T follicular helper cell (primary cell): ENCODE measurements around the gene FTH1.

Source experiments
- DNase-seq: peaks from one replicate; pipeline ENCODE4 v3.0.0-alpha.2; 2020; ENCODE audit warnings: low read depth

FTH1 gene

DNA sequence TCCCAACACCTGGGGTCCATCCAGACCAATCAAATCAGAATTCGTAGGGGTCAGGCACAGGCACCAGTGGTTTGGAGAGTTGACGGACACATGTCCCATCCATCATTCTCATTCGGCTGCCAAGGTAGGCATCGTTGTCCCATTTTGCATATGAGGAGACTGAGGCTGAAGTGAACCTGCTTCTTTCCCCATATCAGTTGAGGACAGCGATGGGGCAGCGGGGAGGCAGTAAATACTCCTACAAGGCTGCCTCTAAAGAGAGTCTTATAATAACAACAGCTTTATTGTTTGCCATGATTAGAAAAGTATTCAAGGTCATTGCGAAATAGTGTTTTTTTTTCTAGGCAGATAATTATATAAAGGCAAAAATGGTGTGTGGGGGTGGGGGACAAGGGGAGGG lies 18.9 kb downstream of the FTH1 start:
- DNase-seq, result no peak

DNA sequence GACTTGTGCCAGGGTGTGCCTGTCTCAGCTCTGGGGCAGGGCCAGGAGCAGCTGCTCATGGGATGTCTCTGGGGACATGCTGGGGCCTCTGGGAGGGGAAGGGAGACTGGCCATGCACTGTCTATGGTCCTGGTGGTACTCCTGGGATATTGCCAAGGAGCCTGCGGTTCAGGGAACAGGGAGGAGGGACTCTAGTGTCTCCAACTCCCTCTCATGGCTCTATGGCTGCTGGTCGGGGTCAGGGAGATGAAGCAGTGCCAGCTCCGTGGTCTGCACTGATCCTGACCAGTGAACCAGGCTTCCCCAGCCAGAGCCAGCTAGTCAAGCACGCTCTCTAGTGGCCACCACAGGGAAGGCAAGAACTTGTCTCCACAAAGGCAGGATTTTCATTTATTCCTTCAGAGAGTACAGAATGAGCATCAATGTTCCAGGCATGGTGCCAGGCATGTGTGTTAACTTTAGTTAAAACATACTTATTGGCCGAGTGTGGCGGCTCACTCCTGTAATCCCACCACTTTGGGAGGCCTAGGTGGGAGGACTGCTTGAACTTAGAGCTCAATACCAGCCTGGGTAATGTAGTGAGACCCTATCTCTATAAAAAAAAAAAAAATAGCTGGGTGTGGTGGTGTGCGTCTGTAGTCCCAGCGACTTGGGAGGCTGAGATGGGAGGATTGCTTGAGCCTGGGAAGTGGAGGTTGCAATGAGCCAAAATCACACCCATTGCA lies 19.8 kb downstream of the FTH1 start:
- peak; percentile 43 for DNase-seq

DNA sequence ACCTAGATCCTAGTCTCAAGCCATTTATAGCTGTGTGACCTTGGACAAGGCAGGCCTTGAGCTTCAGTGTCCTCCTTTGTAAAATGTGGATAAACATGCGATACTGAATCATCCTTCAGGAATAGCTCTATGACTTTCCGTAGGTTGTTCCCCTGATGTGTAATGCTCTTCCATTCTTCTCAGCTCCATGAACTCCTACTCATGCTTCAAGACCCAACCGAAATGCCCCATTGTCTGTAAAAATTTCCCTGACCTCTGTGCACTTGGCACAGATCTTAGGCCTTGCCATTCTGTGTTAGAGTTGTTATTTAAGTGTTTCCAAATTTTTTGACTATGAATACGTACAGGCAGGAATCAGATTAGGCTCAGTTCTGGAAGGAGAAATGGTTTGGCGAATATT lies 20.5 kb downstream of the FTH1 start:
- no peak for DNase-seq

DNA sequence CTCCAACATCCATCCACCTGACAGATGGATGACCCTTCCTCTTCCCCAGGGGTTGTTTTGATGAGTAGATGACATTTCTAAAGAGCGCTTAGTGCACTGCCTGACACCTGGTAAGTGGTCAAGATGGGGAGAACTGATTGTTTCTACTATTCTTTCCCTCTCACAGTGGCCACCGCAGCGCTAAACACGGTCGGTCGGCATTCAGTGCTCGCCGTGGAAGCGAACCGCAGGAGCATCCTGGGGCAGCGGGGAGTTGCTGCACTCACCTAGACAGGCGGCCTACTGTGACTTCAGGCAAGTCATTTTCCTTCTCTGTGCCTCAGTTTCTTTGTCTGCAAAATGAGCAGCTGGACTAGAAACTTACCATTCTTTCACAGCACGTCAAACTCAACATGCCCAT lies 22.2 kb downstream of the FTH1 start:
- DNase-seq, result no peak

DNA sequence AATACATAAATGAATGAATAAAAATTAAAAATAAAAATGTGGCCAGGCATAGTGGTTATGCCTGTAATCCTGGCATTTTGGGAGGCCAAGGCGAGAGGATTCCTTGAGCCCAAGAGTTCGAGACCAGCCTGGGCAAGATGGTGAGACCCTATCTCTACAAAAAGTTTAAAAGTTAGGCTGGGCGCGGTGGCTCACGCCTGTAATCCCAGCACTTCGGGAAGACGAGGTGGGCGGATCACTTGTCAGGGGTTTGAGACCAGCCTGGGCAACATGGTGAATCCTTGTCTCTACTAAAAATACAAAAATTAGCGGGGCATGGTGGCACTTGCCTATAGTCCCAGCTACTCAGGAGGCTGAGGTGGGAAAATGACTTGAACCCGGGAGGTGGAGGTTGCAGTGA lies 27.0 kb downstream of the FTH1 start:
- no peak for DNase-seq

DNA sequence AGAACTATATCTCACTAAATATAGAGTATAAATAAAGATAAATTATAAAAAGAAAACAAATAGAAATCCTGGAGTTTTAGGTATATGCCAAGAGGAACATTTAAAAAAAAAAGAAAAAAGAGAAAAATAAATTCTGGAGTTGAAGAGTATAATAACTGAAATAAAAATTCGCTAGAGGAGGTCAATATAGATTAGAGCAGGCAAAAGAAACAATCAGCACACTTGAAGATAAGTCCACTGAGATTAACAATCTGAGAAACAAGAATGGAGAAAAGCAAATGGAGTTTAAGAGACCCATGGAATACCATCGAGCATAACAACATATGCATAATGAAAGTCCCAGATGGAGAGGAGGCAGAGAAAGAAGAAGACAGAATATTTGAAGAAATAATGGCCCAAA lies 31.6 kb downstream of the FTH1 start:
- no peak for DNase-seq

DNA sequence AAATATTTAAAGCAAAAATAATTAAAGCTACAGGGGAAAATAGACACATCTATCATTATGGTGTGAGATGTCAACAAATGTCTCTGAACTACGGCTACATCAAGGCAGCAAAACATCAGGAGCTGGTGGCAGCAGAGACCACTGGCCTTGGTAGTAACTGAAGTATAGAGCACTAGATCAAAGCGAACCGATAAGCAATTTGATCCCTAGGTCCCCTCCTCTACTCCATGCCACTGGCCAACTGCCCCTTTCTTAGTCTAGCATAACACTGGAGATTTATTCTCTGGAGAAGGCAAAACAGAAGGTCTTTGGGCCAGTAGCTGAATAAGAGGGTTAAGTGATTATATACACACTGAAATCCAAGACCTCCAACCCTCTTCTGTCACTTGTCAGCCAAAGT lies 36.5 kb downstream of the FTH1 start:
- DNase-seq, result no peak

DNA sequence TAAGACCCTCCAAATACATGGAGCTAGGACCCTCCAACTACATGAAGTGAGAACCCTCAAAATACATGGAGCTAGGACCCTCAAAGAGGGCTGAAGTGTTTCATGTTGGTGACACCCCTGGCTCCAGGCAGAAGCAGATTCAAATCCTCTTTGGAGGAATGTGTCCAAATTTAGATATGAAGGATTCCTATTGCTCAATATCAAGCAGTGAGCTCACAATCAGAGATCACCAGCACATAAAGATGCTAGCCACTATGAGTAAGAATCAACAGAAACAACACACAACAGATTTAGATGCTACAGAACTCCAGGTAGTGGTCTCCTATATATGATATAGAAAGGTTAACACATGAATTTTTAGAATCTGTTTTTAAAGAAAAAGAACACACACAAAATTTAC lies 38.8 kb downstream of the FTH1 start:
- DNase-seq, result no peak

DNA sequence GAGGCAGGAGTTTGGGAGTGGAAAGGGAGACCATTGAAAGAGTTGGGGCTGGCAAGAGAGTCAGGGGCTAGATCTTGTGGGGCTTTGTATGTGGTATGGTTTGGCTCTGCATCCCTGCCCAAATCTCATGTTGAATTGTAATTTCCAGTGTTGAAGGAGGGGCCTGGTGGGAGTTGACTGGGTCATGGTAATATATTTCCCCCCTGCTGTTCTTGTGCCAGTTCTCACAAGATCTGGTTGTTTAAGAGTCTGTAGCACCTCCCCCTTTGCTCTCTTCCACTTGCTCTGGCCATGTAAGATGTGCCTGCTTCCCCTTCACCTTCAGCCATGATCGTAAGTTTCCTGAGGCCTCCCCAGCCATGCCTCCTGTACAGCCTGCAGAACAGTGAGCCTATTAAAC lies 39.9 kb downstream of the FTH1 start:
- DNase-seq, result no peak

DNA sequence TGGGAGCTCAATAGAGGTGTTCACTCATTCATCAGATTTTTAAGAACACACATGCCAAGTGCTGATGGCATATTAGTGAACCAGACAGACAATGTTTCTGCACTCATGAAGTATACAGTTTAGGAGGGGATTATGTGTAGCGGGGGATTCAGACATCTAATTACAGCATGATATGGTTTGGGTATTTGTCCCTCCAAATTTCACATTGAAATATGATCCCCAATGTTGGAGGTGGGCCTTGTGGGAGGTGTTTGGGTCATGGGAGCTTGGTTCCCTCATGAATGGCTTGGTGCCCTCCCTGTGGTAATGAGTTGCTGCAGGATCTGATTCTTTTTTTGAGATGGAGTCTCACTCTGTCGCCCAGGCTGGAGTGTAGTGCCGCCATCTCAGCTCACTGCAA lies 41.2 kb downstream of the FTH1 start:
- no peak for DNase-seq

DNA sequence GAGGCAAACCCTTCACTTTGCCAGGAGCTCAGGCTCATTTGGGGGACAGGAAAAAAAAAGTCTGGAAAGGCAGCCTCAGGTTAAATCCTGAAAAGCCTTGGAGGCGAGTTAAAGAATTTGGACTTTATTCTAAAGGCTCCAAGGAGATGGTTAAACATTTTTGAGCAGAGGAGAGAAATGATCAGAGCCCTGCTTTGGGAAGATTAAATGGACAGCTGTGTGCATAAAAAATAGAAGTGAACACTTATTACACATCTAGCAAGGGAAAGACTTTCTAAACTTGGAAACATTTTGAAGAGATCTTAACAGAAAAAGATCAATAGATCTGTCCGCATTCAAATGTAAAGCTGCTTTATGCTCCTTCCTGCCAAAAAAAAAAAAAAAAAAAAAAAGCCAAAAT lies 41.7 kb downstream of the FTH1 start:
- DNase-seq, result no peak

DNA sequence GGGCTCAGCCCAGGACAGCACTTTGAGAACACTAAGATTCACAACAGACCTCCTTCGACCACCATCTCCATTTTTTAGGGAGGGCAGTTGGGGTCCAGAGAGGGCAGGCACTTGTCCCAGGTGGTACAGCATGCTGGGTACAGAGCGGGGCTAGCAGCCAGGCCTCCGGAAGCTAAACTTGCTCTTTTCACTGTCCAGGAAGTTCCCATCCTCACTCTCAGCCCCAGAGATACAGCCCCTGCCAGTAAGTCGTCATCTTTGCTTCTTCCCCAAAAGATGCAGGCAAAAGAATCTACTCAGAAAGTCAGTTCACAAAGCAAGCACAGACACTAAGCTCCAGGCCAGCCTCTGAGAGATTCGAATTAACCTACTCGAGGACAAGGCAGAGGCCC lies 43.4 kb downstream of the FTH1 start:
- DNase-seq, result no peak

DNA sequence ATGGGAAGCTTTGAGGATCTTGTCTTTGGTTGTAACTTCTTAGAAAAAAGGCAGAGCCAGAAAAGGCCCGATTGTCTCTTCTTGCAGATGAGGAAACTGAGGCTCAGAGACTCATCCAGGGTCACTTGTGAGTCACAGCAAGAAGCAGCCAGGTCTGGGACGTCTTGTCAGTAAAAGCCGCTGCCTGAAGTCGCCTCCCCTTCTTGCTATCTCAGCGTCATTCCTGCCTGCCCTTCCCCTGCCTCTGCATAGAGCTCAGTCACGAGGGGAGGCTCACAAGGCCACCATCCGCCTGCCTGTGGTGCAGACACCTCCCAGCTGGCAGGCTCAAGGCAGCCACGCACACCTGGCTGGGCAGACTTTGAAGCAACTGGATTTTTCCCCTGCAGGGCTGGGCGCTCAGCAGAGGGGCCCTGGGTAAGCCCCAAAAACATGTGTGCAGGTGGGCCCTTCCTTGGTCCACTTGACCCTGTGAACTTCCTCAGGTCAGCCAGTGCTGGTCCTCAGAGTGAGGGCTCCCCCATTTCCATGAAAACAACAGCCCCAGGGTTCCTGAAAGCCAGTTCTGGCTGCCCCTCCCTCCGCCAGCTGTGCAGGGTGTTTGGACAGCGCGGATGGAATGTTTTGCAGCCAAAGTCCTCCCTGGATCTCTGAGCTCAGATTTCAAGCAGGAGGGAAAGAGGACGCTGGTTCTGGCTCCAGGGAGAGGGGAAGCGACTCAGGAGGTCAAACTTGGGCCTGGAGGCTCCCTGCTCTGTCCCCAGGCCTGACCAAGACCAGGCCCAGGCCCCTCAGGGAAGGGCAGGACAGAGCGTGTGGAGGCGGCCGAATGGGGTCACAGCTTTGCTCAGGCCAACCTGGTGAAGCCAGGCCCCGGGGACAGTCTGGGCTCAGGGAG lies 44.0 kb downstream of the FTH1 start:
- DNase-seq, result no peak

DNA sequence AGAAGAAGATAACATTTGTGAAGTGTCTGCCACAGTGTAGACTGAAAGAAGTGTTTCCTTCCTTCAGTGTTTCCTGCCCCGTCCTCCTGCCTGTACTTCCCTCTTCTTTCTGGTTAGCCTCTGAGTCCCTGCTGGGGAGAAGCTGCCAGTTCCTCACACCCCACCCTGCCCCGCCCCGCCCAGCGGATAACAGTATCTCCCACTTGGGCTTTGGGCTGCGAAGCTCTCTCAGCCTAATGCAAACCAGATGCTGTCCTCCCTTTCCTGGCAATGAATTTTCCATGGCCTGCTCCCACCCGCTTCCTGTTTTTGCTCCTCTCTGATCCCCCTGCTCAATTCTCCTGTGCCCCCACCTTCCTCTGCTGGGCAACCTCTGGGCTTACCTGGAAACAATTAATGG lies 44.9 kb downstream of the FTH1 start:
- DNase-seq, result no peak

DNA sequence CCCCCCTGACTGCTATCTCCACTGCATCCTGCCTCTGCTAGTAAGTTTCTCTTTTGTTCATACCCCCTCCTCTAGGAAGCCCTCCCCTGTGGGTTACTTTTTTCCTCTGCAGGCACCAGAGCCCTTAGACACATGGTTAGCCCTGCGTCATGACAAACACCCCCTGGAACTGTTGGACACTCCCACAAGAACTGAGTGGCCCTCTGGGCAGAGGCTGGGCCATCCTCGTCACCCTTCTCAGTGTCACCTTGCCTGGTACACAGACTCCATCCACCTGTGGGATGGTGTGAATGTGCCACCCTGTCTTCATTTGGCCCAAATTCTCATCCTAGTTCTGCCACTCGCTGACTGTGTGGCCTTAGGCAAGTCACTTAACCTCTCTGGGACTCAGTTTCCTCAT lies 46.0 kb downstream of the FTH1 start:
- DNase-seq, result no peak

DNA sequence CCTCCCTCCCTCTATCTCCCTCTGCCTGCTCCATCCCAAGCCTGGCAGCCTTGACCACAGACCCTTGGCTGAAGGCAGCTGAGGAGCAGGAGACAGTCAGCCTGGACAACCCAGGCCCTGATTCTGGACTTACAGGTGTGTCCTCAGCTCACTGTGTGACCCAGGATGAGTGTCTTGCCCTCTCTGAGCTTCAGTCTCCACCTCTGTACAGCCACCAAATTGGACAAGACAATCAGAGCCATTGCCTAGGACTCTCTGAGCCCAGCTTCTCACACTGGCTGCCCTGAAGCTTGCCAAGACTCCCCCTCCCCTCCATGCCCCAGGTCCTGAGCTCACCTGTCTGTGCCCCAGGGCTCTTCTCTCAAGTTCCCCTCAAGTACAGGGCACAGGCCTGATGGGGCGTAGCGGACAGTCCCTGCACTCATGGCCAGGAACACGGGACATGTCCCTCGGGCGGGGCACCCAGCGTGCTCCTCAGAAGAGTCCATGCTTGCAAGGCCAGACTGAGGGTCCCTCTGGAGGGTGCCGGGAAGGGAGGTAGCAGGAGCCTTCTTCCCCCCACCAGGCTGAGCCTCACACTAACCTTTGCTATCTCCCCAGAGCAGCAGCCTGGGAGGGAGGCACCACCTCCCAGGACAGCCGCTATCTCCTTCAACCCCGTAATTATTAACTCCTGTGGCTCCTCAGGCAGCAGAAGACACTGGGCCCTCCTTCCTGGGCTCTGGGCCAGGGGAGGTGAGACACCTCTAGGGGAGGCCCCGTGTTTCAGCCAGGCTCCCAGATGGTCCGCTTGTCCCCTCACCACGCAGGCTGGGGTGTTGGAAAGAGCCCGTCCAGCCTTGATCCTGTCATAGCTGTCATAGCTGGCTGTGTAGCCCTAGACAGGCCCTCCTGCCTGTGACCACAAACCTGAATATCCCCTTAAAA lies 47.5 kb downstream of the FTH1 start:
- no peak for DNase-seq

DNA sequence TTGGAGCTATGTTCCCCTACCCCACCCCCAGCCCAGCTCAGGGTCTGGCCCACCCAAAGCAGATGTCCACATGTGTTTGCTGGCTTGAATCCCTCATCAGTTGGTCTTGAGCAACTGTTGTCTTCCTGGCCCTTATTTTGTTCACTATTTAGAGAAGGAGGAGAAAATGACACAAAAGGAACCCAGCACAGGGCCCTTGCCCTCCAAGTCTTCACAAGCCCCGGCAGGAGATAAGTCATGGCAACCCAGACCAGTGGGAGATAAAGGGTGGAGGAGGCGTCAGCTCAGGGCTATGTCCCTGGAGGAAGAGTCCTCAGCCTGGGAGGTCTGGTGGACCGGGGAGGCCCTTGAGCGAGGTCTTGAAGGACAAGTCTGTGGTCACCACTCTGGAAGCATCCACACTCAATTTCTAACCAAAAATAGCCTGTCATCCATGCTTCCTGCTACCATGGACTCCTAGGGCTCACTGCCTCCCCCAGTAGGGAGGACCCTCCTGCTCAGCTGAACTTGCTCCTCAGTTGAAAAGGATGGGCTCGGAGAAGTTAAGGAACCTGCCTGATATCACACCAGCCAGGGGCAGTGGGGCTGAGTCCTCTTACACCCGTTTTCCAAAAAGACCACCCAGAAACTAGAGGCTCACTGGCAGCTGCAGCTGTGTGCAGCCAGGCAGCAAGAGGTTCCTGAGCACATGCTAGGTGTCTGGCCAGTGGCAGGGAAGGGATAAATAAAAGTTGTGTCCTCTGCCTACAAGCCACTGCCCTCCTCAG lies 48.3 kb downstream of the FTH1 start:
- DNase-seq, result no peak

DNA sequence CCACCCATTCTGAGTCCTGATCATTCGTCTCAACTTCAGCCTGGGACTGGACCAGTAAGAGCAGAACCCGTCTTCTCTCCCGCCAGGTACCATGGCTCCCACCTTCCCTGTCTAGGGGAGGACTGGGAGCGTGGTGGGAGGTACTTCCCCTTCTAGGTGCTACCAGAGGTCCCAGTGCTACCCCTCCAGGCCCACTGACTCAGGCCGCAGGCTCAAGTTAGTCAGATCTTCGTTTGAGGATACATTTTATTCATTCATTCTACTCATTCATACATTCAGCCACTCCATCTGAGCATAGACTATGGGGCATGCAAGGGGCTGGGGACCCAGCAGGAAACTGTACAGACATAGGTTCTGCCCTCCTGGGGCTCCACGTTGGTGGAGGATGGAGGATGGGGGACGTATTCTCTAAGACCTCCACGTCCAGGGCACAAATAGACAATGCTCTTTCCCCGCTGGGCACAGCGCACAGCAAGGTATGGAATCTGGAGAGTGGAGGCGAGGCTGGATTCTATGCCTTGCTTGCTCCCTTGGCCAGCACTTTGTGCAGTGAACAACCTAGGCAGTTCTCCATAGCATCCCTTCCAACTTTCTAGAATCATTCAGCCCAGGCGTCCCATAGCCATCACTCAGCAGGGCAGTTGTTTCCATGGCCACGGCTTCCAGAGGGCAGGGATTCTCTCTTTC lies 49.0 kb downstream of the FTH1 start:
- DNase-seq, result no peak

DNA sequence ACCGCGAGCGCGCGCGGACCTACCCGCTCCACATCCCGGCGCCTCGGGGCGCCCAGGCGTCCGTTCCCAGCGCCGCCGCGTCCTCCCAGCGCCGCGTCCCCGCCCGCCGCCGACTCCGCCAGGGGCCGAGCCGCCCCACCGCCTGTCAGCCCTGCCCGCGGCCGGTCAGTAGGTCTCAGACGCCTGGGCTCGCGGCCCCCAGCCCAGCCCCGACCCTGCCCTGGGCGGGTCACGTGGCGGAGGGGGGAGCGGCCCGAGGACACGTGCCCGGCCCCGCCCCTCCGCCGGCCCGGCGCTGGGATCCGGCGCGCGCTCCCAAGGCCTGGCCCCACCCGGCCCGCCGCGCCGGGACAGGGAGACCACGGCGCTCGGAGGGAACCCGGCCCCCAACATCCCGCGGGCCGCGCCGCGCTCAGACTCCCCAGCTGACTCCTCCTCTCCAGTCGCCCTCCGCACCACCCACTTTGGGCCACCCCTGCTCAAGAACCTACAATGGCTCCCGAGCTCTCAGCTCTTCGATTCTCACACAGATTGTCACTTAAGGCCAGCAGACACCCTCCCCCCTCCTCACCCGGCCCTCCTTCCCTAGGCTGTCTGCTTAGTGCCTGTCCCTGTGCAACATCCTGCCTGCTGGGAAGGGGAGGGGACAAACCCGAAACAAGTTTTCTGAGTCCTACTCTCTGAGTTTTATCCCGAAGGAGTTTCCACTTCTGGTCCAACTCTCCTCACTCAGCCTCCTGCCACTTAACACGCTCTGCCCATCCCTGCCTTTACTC lies 49.9 kb downstream of the FTH1 start, which contains the start of gene RAB3IL1:
TSS of gene RAB3IL1 (minus strand) at position 233 of the 776 bp plus-strand sequence. CDS start at position 34, 199 bp downstream.
- DNase-seq, result no peak

DNA sequence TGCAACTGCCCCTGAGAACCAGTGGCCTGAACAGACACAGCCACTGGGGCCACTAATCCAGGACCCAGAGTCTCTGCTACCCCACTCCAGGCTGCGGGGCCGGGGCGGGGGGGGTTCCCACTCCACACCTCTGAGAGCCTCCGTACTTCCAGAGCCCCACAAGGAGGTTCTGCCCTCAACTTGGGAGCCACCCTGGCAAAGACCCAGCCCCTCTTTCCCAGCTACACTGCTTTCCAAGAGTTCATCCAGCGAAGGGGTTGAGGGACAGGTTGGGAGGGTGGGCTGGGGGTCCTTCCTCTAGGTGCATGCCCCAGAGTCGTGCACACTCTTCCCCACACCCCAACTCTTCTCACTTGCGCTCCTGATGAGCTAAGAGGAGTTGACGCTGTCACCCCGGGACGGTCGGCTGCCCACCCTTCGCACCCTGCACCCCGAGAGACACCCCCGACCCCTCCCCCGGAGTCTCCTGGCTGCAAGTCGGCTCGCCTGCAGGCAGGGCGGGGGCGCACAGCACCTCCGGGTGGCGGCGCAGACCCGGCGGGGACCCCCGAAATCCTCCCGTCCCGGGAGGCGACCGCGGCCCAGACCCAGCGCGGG lies 50.6 kb downstream of the FTH1 start:
- DNase-seq, result no peak
